Measurements from ENCODE around the gene ANKH.

- TF ChIP-seq, protein P1, sequence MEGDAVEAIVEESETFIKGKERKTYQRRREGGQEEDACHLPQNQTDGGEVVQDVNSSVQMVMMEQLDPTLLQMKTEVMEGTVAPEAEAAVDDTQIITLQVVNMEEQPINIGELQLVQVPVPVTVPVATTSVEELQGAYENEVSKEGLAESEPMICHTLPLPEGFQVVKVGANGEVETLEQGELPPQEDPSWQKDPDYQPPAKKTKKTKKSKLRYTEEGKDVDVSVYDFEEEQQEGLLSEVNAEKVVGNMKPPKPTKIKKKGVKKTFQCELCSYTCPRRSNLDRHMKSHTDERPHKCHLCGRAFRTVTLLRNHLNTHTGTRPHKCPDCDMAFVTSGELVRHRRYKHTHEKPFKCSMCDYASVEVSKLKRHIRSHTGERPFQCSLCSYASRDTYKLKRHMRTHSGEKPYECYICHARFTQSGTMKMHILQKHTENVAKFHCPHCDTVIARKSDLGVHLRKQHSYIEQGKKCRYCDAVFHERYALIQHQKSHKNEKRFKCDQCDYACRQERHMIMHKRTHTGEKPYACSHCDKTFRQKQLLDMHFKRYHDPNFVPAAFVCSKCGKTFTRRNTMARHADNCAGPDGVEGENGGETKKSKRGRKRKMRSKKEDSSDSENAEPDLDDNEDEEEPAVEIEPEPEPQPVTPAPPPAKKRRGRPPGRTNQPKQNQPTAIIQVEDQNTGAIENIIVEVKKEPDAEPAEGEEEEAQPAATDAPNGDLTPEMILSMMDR (IDR thresholded peaks at IDR 0.05 in 8 of 11, conservative IDR thresholded peaks at IDR 0.05 in 3 of 11): no peak
- no peak for TF ChIP-seq POLR2A (IDR thresholded peaks at IDR 0.05)
Measured at GRCh38 chr5:14699159-14699558, 172.4 kb downstream of the ANKH start.
